T1000 (cell line): ENCODE measurements around the gene TIMM22.

Experiments used
- DNase-seq: peaks from one replicate; lab custom pipeline; 2025; ENCODE audit warnings: mixed read lengths; lab: John Stamatoyannopoulos, UW

The TIMM22 gene

DNA sequence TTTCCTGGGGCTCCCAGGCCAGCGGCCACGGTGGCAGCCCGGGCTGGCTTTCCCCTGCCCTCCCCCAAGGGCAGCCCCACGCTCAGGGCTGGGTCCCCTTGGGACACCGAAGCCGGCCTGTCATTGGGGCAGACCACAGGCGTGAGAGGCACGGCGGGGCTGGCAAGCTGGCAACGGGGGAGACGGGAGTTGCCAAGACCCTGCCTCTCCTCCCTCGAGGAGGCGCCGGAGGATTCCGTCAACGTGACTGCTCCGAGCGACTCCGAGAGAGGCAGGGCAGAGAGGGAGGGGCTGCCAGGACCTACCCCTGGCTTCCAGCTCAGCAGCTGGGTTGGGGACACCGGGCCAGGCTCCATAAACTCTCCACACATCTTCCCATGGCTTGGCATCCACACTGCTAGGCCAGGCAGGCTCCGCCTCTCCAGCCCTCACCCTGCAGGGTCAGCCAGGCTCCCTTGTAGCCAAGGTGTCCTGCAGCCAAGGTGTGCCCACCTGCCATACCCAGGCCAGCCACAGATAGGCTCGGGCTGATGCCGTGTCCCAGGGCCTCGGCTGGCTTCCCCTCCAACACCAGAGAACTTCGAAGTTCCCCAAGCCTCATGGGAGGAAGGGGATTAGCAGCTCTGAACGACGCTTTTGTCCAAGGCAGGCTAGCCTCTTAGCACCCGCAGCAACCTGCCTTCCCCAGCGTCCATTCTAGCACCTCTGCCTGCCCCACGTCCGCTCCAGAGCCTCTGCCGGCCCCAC lies 25.5 kb downstream of the TIMM22 start:
- DNase-seq: no peak

DNA sequence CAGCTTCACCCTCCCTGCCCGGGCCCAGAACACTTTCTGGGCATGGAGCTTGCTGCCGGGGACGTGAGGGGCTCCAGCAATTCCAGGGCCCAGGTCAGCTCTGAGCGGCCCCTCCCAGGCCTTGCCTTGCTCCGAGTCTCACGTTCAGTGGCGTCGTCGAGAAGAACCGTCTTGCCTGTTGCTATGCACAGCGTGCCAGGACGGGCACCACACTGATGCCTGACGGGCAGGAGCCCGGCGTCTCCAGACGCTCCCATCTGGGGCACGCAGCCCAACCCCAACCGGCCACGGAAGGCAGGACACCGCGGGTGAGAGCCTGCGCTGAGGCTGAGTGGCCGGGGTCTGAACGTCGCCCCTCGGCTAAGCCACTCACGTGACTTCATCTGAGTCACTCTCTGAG lies 27.1 kb downstream of the TIMM22 start:
- DNase-seq: no peak

- DNase-seq: no peak
Observed at GRCh38 chr17:1025733-1026598, 29.0 kb downstream of the TIMM22 start.

DNA sequence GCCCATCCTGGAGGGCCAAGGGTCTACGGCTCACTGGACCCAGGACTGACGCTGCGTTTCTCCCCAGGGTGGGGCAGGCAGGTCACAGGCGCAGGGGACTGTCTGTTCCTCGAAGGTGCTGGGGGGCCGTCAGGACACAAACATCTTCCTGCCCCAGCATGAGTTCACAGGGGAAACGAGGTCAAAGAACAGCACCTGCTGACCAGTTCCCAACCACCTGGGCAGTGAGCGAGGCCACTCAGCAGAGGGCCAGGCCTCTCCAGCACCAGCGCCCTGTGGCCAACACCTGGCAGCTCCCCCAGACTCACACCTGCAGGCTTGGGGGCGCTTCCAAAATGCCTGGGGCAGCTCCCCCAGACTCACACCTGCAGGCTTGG lies 29.7 kb downstream of the TIMM22 start:
- no peak for DNase-seq

- no peak for DNase-seq
Observed at GRCh38 chr17:1027044-1027443, 30.1 kb downstream of the TIMM22 start.

- peak; percentile 27 for DNase-seq
Observed at GRCh38 chr17:1029196-1029921, 32.4 kb downstream of the TIMM22 start.

DNA sequence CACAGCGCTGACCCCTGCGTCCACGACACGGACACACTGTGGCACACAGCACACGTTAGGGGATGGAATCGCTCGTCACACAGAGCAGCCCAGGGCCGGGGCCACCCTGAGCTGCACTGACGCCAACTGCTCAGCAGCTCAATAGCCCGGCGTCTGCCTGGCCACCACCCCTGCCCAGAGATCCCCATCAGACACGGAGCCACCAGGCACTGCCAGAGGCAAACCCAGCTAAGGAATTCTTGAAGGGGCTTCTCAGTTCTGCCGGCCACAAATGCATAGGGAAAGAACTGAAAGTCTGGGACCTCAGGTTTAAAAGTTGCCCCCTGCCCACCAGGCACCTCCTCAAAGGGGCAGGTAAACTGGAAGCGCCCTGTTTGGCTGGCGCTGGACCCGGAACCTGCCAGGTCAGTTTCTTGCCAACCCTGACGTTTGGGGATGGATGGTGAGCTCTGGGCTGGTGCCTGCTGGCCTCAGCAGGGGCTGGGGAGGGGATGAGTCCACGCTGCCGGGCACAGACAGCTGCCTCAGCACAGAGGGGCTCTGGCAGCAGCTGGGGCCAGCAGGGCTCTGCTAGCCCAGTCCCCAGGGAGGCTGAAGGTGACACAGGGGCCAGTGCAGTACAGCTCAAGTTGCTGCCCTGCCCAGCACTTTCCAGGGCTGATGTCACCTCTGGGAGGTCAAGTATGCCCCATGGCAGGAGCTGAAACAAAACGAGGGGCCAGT lies 33.2 kb downstream of the TIMM22 start:
- no peak for DNase-seq

DNA sequence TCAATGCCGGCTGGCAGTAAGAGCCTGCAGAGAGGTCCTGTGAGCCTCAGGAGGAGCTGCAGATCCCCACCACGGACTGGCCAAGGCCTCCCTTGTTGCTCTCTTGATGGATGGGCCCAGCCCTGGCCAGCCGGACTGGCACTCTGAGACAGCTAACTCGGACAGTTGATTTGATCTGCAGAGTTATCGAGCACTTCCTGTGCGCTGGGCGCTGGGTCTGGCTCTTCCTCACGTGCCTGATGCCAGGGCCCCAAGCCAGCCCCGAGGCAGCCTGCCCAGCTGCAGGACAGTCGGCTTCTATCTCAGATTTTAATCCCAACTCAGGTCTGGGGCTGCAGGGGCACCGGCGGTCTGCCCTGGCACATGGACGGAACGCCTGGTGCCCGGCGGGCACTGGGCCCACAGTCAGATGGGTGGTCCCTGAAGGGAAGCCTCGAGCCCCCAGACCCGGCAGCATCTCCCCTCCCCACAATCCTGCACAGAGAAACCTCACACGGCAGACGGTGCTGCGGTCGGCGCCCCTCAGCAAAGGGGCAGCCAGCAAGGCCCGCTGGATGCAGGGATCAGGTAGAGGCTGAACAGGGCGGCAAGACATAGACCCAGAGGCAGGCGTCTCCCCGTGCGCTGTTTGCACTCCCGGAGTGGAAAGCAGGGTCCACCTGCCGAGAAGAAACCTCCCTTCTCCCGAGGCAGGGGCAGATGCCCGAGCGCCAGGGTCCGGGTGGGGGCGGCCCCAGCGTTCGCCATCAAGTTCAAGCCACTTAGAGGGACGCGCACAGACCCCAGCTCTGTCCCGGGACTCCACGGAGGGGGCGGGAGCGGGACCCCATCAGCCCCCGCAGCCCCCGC lies 34.0 kb downstream of the TIMM22 start:
- DNase-seq: no peak

GRCh38 chr17:1031711-1032110 lies 34.8 kb downstream of the TIMM22 start:
- no peak for DNase-seq

- no peak for DNase-seq
Observed at GRCh38 chr17:1032391-1032790, 35.5 kb downstream of the TIMM22 start.

- DNase-seq: no peak
Observed at GRCh38 chr17:1033503-1033902, 36.6 kb downstream of the TIMM22 start.

DNA sequence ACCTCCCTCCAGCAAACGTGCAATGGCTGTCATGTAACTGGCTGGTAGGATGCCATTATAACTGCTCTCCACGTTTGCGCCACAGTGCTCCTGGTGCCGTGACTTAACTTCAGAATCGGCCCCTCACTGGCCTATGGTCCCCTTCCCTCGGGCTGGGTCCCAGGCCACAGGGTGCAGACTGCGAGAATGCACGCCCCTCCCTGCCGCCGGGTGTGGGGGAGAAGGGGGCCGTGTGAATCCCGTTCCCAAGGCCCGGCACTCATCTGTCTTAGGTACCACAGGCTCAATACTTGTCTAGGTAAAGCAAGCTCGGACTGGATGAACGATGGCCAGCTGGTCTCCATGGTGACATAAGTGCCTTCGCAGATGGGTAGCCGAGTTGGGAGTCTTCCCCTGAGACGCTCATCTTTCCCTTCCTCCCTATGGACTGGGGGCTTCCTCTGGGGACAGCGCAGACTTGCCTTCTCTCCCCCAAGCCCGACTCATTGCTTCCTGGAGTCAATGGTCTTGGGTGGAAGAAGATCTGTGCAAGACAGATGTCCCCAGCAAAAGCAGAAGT lies 37.8 kb downstream of the TIMM22 start:
- no peak for DNase-seq

- DNase-seq: no peak
Observed at GRCh38 chr17:1035546-1036170, 38.7 kb downstream of the TIMM22 start.

GRCh38 chr17:1036171-1036844 lies 39.4 kb downstream of the TIMM22 start:
- no peak for DNase-seq

DNA sequence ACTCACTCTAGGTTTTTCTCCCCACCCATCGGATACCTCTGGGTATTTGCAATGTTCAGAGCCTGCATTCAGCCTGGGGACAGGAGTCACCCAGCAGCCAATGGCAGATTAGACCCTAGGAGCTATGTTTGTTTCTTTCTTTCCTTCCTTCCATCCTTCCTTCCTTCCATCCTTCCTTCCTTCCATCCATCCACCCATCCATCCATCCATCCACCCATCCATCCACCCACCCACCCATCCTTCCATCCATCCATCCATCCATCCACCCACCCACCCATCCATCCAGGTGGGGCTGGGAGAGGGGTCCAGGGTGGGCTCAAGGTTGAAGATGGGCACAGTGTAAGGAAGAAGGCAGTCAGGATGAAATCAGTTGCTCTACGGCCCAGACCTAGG lies 39.9 kb downstream of the TIMM22 start:
- no peak for DNase-seq

DNA sequence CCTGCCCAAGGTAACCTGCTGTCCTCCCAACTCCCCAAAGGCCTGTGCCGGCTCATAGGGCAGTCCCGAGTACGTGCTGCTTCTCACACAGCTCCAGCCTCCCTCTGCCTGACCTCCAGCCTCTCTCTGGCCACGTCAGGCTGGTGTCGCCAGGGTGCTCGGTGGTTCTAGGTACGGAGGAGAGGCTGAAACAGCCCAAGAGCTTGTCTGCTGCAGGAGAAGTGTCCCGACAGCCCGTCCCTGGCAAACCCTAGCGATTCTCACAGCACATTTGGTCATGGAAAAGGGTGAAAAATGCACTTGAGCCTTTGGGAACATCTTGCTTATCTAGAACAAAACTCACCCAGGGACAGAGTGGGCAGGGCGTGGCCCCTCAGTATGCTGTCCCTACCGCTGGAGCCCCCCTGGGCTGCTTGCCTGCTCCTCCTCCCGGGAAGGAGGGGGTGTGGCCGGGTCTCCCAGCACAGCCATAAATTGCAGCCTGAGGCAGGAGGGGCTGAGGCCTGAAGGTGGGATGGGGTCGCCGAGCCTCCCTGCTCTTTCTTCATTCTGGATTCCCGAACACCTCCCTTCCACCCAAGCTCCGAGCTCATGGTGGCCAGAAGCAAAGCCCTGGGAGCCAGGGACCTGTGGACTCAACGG lies 40.4 kb downstream of the TIMM22 start:
- DNase-seq: no peak

DNA sequence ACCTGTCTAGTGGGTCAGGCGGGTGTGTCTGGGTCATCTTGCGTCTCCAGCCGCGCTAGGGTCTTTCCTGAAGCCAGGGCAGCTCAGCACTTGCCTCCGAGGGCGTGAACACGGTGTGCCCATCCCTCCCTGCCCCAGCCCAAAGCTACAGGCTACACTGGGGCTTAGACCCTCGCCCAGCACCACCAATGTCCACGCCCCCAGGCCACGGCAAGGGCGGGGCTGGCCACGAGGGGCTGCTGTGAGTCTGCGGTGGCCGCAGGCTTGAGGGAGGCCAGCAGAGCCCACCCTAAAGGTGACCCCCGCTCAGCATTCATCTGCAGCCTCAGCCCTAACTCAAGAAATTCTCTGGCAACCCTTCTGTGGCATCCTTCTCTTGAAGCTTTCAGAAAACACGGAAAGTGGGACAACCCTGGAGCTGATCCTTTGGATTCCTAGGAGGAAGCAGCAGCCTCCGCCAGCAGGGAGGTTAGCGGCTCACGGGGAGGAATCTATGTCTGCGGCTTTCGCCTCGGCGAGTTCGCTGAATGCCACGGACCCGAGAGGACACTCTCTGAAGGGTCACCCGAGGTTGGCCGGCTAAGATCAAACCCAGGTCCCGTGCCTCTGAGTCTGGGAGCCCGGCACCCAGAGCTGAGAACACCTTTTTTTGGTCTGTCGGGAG lies 41.7 kb downstream of the TIMM22 start:
- DNase-seq: no peak

GRCh38 chr17:1039123-1039507 lies 42.2 kb downstream of the TIMM22 start:
- no peak for DNase-seq
